Left renal pelvis (tissue), 4 donors: ENCODE data around the gene PHRF1. TPM values are rescaled to one million over a fixed set of nuclear protein-coding genes. Genes with fewer than 3 reads are reported as not detected.

Source experiments
- DNase-seq, 4 donors: peaks; one replicate each; pipeline ENCODE4 v3.0.0-alpha.2; 2013; ENCODE audit warnings: low read depth in 4 of 4, low spot score in 3 of 4
- polyA plus RNA-seq, 4 donors: library from polyadenylated mRNA; unstranded; fragments of 120-200 nt; gene quantifications; one replicate each; pipeline ENCODE4 v1.2.1, GENCODE V29; 2013; ENCODE audit not compliant: insufficient read length in 4 of 4

Gene PHRF1
- polyA plus RNA-seq, 4 donors = 17.5 to 30.4 (median 18.9) TPM

- DNase-seq = no peak
Measured at GRCh38 chr11:538431-539051, 37.7 kb upstream of the PHRF1 start.

DNA sequence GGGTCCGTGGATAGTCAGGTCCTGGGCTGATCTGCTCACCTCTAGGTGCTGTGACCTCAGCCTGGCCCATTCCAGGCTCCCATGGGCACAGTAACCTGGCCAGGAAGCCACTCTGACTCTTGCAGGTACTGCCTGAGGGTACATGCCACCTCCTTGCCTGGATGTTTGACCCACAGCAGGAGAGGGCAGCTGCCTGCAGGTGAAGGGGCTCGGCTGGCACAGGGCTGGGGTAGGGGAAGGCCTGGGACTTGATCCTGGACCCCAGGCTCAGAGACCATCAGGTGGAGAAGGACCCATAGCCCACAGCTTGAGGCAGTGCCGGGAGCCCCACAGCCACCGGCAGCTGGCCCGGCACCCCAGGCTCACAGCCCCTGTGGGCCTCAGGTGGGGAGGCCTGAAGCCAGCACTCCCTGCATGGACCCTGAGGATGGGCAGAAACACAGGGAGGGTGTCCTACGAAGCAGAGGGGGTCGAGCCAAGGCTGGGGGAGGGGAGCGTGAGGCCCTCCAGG is 36.2 kb upstream of the PHRF1 start:
- no peak for DNase-seq

GRCh38 chr11:540583-541432 is 35.5 kb upstream of the PHRF1 start:
- no peak for DNase-seq

DNA sequence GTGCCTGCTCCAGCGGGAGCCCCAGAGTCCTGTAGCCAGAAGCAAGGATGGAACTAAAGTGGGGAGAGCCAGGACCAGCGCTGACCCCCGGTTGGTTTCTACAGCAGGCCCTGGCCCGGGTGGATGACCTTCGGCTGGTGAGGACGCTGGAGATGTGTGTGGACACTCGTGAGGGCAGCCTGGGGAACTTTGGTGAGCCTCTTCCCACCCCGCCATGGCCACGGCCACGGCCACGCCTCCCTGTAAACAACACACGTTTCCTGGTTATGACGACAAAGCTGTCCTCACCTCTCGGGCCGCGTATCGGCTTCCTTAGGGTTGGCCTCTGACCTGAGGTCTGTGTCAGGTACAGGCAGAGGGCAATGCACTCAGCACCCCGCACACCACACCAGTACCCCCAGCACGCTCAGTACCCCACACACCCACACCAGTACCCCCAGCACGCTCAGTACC is 34.8 kb upstream of the PHRF1 start:
- DNase-seq = no peak

DNA sequence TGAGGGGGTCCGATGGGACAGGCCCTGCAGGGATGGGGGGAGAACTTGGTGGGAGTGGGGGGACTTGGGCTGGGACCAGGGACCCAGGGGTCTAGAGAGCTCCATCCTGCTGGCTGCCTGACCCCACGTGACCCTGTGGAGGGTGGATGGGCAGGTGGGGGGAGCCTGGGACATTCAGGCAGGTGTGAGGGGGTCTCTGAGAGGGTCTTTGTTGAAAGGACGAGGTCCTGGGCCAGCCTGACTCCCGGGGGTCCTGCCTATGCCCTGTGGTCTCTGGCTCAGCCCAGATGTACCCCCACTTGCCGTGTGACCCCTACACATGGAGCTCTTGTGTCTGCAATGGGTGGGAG is 31.5 kb upstream of the PHRF1 start:
- DNase-seq = no peak

DNA sequence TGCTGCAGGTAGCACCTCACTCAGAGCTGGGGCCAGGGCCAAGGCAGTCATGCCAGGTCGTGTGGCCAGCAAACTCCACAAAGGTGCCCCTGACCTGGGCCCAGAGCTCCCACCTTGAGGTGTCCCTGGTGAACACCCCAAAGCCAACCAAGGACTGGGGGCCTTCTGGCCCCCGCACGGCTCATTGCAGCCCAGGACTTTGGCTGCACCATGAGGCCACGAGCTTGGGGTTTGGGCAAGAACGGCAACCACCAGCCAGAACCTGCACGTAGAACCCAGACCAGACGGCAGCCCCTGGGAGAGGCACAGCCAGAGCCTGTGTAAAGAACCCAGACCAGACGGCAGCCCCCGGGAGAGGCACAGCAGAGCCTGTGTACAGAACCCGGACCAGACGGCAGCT is 31.1 kb upstream of the PHRF1 start:
- no peak for DNase-seq

GRCh38 chr11:548700-549603 is 27.3 kb upstream of the PHRF1 start:
- DNase-seq = no peak

DNA sequence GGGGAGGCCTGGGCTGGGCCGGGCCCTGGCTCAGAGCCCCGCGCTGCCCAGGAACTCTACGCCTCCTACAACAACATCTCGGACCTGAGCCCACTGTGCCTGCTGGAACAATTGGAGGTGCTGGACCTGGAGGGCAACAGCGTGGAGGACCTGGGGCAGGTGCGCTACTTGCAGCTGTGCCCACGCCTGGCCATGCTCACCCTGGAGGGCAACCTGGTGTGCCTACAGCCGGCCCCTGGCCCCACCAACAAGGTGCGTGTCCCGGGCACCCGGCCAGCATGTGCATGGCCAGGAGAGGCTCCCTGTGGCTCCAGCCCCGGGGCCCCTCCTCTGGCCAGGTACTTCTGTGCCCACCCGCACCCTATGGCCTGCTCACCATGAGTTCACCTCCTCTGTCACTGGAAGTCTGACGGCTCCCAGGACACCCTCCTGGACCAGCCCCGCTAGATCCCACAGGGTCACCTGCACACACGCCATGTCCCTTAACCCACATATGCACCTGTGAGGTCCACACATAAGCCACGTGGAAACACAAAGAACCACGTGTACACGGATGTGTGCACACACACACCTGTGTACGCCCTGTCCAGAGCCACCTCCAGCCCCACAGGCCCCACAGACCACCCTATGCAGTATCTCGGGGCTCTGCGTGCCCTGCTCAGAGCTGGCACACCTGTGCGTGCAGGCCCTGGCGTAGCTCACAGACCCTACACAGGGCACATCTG is 26.1 kb upstream of the PHRF1 start:
- no peak for DNase-seq

DNA sequence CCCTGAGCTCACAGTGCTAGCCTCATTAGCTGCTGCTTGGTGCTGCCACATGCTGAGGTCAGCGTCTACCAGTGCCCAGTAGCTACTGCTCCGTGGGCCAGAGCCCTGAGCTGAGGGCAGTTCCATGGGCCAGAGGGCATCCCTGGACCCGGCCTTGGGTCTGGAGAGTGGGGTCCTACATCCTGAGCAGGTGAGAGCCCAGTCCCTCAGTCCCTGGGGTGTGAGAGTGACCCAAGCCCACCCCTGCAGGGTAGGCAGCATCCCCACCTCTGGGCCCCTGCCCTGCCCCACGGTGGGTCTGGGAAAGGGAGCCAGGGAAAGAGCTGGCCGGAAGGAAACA is 25.6 kb upstream of the PHRF1 start:
- DNase-seq = no peak

DNA sequence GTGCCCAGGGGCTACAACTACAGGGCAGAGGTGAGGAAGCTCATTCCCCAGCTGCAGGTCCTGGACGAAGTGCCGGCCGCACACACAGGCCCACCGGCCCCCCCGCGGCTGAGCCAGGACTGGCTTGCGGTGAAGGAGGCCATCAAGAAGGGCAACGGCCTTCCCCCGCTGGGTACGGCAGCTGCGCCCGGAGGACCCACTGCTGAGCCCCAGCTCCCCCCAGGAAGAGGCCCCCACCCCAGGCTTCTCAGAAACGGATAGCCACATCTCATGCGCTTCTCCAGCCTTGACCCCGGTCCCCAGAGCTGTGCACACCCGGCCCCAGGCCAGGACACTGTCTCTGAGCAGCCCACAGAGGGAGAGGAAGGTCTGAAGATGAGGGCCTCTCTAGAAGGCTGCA is 25.1 kb upstream of the PHRF1 start:
- DNase-seq = no peak

- no peak for DNase-seq
Measured at GRCh38 chr11:551596-551995, 24.7 kb upstream of the PHRF1 start.

DNA sequence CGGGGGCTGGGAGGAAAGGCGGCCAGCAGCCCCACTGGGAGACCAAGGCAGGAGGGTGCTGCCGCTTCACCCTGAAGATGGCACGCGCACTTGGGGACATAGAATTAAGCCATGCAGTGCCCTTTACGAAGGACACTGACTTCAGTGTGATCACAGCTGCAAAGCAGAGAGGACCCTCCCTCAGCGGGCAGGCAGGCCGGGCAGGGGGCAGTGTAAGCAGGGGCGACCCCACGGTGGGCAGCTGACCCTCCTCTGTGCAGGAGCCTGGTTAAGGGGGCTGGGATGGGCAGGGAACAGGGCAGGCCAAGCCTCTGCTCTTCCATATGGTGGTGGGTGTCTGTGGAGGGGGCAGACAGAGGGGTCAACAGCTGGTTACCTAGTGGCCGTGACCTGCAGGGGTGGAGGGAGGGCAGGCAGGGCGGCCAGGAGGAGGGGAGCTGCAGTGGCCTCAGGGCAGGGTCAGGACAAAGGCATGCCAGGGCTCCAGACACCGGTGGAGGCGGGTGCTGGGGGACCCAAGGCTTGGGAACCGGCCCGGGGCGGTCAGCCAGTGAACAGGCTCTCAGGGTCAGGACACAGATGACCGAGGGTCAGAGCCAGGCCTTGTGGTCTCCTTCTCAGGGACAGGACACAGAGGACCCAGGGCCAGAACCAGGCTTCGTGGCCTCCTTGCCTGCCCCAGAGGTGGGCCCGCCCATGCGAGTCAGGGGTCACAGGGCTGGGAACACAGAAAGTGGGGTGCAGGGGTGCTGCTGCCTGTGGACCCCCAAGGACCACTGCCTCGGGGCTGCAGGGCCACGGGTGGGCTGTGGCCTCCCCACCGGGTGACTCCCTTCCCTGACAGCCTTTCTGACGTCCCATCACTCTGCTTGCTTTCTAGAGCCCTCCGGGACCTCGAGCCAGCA is 22.9 kb upstream of the PHRF1 start:
- DNase-seq = no peak

- DNase-seq = no peak
Measured at GRCh38 chr11:553988-554340, 22.3 kb upstream of the PHRF1 start.

GRCh38 chr11:554428-555226 is 21.6 kb upstream of the PHRF1 start:
- no peak for DNase-seq

GRCh38 chr11:555227-555779 is 21.0 kb upstream of the PHRF1 start:
- DNase-seq = no peak

- DNase-seq = no peak
Measured at GRCh38 chr11:555780-556661, 20.2 kb upstream of the PHRF1 start.

- DNase-seq = no peak
Measured at GRCh38 chr11:556662-557256, 19.5 kb upstream of the PHRF1 start.
